Frontal cortex (tissue), 4 donors: ENCODE measurements around the gene ANO6. TPM values are rescaled to one million over a fixed set of nuclear protein-coding genes. Genes with fewer than 3 reads are reported as not detected.
"Not testable (repeated sequence)": the region's sequence is repeated elsewhere in the genome, so short reads cannot be mapped to it uniquely, and the experiment has no call there.

Experiments
- DNase-seq, 2 donors: peaks; one replicate each; pipeline ENCODE4 v3.0.0; 2012; ENCODE audit warnings: low spot score in 2 of 2
- FAIRE-seq: peaks from 2 replicates; lab custom pipeline; 2012; peaks lifted over from hg19 to GRCh38; lab: Jason Lieb, UNC
- total RNA-seq: library from RNA; depleted of rRNA; stranded (reverse); fragments of >200 nt; gene quantifications from one replicate; pipeline ENCODE4 v1.2.3, GENCODE V29; 2014
- donor health status: control.
- donor health status: control.
- donor health status: control.

Gene ANO6
- total RNA-seq, 1 donor from 2014 or later = 9.4 TPM

GRCh38 chr12:45234139-45234865 is 18.4 kb downstream of the ANO6 start:
- FAIRE-seq (no peak), DNase-seq (peak in 1 of 2 donors; percentile 28)

GRCh38 chr12:45235087-45236025 is 19.5 kb downstream of the ANO6 start:
- DNase-seq (no peak), FAIRE-seq (no peak)

- not testable (repeated sequence) for DNase-seq, FAIRE-seq
Observed at GRCh38 chr12:45236383-45236782, 20.5 kb downstream of the ANO6 start.

- no peak for DNase-seq
Observed at GRCh38 chr12:45242180-45242579, 26.3 kb downstream of the ANO6 start.

GRCh38 chr12:45243963-45244362 is 28.1 kb downstream of the ANO6 start:
- FAIRE-seq = no peak
- no peak for DNase-seq

More at GRCh38 chr12:45242180-45242579, 26.3 kb downstream of the ANO6 start:
- FAIRE-seq = no peak

GRCh38 chr12:45244561-45245343 is 28.9 kb downstream of the ANO6 start:
- no peak for FAIRE-seq
- no peak for DNase-seq

- FAIRE-seq = no peak
Observed at GRCh38 chr12:45246236-45246635, 30.3 kb downstream of the ANO6 start.

GRCh38 chr12:45247589-45247988 is 31.7 kb downstream of the ANO6 start:
- DNase-seq = no peak
- no peak for FAIRE-seq

More at GRCh38 chr12:45246236-45246635, 30.3 kb downstream of the ANO6 start:
- DNase-seq = no peak

GRCh38 chr12:45248095-45248494 is 32.2 kb downstream of the ANO6 start:
- no peak for FAIRE-seq
- no peak for DNase-seq

- DNase-seq (no peak), FAIRE-seq (no peak)
Observed at GRCh38 chr12:45254254-45254653, 38.4 kb downstream of the ANO6 start.

- no peak for DNase-seq
- no peak for FAIRE-seq
Observed at GRCh38 chr12:45256721-45257120, 40.8 kb downstream of the ANO6 start.

GRCh38 chr12:45257185-45257930 is 41.5 kb downstream of the ANO6 start:
- DNase-seq = no peak
- no peak for FAIRE-seq

GRCh38 chr12:45259675-45260074 is 43.8 kb downstream of the ANO6 start:
- FAIRE-seq (no peak), DNase-seq (no peak)

GRCh38 chr12:45260104-45260815 is 44.4 kb downstream of the ANO6 start:
- FAIRE-seq = no peak
- DNase-seq = no peak

- no peak for FAIRE-seq
- no peak for DNase-seq
Observed at GRCh38 chr12:45260854-45261253, 45.0 kb downstream of the ANO6 start.

- not testable (repeated sequence) for FAIRE-seq, DNase-seq
Observed at GRCh38 chr12:45262185-45262584, 46.3 kb downstream of the ANO6 start.

- FAIRE-seq = no peak
- DNase-seq = no peak
Observed at GRCh38 chr12:45263587-45263986, 47.7 kb downstream of the ANO6 start.

GRCh38 chr12:45268672-45269411 is 52.9 kb downstream of the ANO6 start:
- no peak for FAIRE-seq
- DNase-seq = no peak
